Activated T-cell treated with anti-CD3 and anti-CD28 coated beads, Interleukin-2, amount 50 U/mL, for 4 hours (primary cell): Measurements from ENCODE around the gene METAP2. TPM values are rescaled to one million over a fixed set of nuclear protein-coding genes. Genes with fewer than 3 reads are reported as not detected.

Experiments used
- ATAC-seq, 2 donors: fragments of 200-7000 bp; cut with Tn5 transposase; one replicate each; pipeline ENCODE4 v1.10.0; 2021
- DNase-seq: peaks from one replicate; pipeline ENCODE4 v3.0.0-alpha.2; 2020
- H3K27me3 Mint-ChIP-seq: one replicate; pipeline ENCODE4 v1.8.0; 2021; ENCODE audit warnings: low read depth, mixed read lengths
- H3K36me3 Mint-ChIP-seq: one replicate; pipeline ENCODE4 v1.8.0; 2022; ENCODE audit warnings: mixed read lengths; ENCODE audit not compliant: insufficient read depth
- H3K4me1 Mint-ChIP-seq: one replicate; pipeline ENCODE4 v1.8.0; 2021; ENCODE audit warnings: low read depth, mixed read lengths
- H3K4me3 Mint-ChIP-seq: one replicate; pipeline ENCODE4 v1.8.0; 2021; ENCODE audit warnings: mild to moderate bottlenecking, moderate library complexity, mixed read lengths
- H3K9me3 Mint-ChIP-seq: one replicate; pipeline ENCODE4 v1.8.0; 2021; ENCODE audit warnings: mixed read lengths
- total RNA-seq, 3 donors: library from RNA; stranded (reverse); gene quantifications; one replicate each; pipeline ENCODE4 v1.2.1, GENCODE V29; 2021

Gene METAP2
- total RNA-seq, 3 donors from 2014 or later: 131 to 150 (median 147) TPM

- Mint-ChIP-seq H3K36me3 (no peaks in the 10 kb centered on the region), H3K4me1 (peaks cover 31% of the 10 kb centered on the region), H3K4me3 (no peak overlapping the region), H3K27me3 (peaks cover 10% of the 10 kb centered on the region), H3K9me3 (no peaks in the 10 kb centered on the region)
- no peak for ATAC-seq
- DNase-seq: no peak
Measured at GRCh38 chr12:95544756-95545155, 70.8 kb downstream of the METAP2 start.

GRCh38 chr12:95545303-95545702 is 71.4 kb downstream of the METAP2 start:
- peaks cover 31% of the 10 kb centered on the region for H3K4me1 Mint-ChIP-seq
- H3K4me3 Mint-ChIP-seq: no peak overlapping the region
- DNase-seq: no peak
- no peak for ATAC-seq
- H3K9me3 Mint-ChIP-seq: no peaks in the 10 kb centered on the region
- peaks cover 10% of the 10 kb centered on the region for H3K27me3 Mint-ChIP-seq
- H3K36me3 Mint-ChIP-seq: no peaks in the 10 kb centered on the region

- Mint-ChIP-seq H3K27me3 (peaks cover 10% of the 10 kb centered on the region), H3K9me3 (no peaks in the 10 kb centered on the region), H3K36me3 (no peaks in the 10 kb centered on the region), H3K4me1 (peaks cover 34% of the 10 kb centered on the region), H3K4me3 (no peak overlapping the region)
- ATAC-seq (no peak), DNase-seq (no peak)
Measured at GRCh38 chr12:95545731-95546490, 72.0 kb downstream of the METAP2 start.

- peaks cover 10% of the 10 kb centered on the region for H3K27me3 Mint-ChIP-seq
- peaks cover 39% of the 10 kb centered on the region for H3K4me1 Mint-ChIP-seq
- no peak for DNase-seq
- no peaks in the 10 kb centered on the region for H3K9me3 Mint-ChIP-seq
- no peak overlapping the region for H3K4me3 Mint-ChIP-seq
- no peak for ATAC-seq
- H3K36me3 Mint-ChIP-seq: no peaks in the 10 kb centered on the region
Measured at GRCh38 chr12:95546491-95546813, 72.5 kb downstream of the METAP2 start.

GRCh38 chr12:95547522-95548055 is 73.6 kb downstream of the METAP2 start:
- Mint-ChIP-seq H3K4me3 (peak overlapping the region; percentile 90), H3K27me3 (peaks cover 10% of the 10 kb centered on the region), H3K4me1 (peaks cover 48% of the 10 kb centered on the region), H3K9me3 (no peaks in the 10 kb centered on the region), H3K36me3 (no peaks in the 10 kb centered on the region)
- ATAC-seq: peak; percentile 17 to 30
- DNase-seq: no peak

GRCh38 chr12:95548056-95548538 is 74.1 kb downstream of the METAP2 start:
- H3K4me3 Mint-ChIP-seq: peak overlapping the region; percentile 90
- H3K4me1 Mint-ChIP-seq: peaks cover 51% of the 10 kb centered on the region
- H3K27me3 Mint-ChIP-seq: peaks cover 10% of the 10 kb centered on the region
- no peaks in the 10 kb centered on the region for H3K9me3 Mint-ChIP-seq
- DNase-seq (peak; percentile 18), ATAC-seq (peak; percentile 51 to 64)
- H3K36me3 Mint-ChIP-seq: no peaks in the 10 kb centered on the region

GRCh38 chr12:95548539-95549391 is 74.8 kb downstream of the METAP2 start:
- Mint-ChIP-seq H3K4me1 (peaks cover 56% of the 10 kb centered on the region), H3K27me3 (peaks cover 10% of the 10 kb centered on the region), H3K9me3 (no peaks in the 10 kb centered on the region), H3K36me3 (no peaks in the 10 kb centered on the region), H3K4me3 (peak overlapping the region; percentile 90)
- ATAC-seq: peak; percentile 83 to 86
- DNase-seq: peak; percentile 68

- peaks cover 10% of the 10 kb centered on the region for H3K27me3 Mint-ChIP-seq
- ATAC-seq (no peak), DNase-seq (no peak)
- no peaks in the 10 kb centered on the region for H3K9me3 Mint-ChIP-seq
- no peaks in the 10 kb centered on the region for H3K36me3 Mint-ChIP-seq
- H3K4me1 Mint-ChIP-seq: peaks cover 61% of the 10 kb centered on the region
- peak overlapping the region; percentile 90 for H3K4me3 Mint-ChIP-seq
Measured at GRCh38 chr12:95549392-95550084, 75.6 kb downstream of the METAP2 start.

- Mint-ChIP-seq H3K9me3 (no peaks in the 10 kb centered on the region), H3K4me3 (peak within 1 kb of the TSS; percentile 69), H3K27me3 (peaks cover 10% of the 10 kb centered on the region), H3K4me1 (peaks cover 57% of the 10 kb centered on the region), H3K36me3 (no peaks in the 10 kb centered on the region)
- no peak for ATAC-seq
- no peak for DNase-seq
Measured at GRCh38 chr12:95551305-95551704, 77.4 kb downstream of the METAP2 start, which contains the start of gene USP44. USP44 (minus strand) TSS chr12:95551476; CDS start chr12:95534256, 17,220 bp downstream.

- Mint-ChIP-seq H3K36me3 (no peaks in the 10 kb centered on the region), H3K9me3 (no peaks in the 10 kb centered on the region), H3K27me3 (peaks cover 10% of the 10 kb centered on the region), H3K4me3 (peak overlapping the region; percentile 69), H3K4me1 (peaks cover 52% of the 10 kb centered on the region)
- ATAC-seq: no peak
- DNase-seq: no peak
Measured at GRCh38 chr12:95551913-95552516, 78.1 kb downstream of the METAP2 start.

- Mint-ChIP-seq H3K4me1 (peaks cover 42% of the 10 kb centered on the region), H3K27me3 (peaks cover 4% of the 10 kb centered on the region), H3K4me3 (peak overlapping the region; percentile 69), H3K9me3 (no peaks in the 10 kb centered on the region), H3K36me3 (no peaks in the 10 kb centered on the region)
- DNase-seq: no peak
- ATAC-seq: no peak
Measured at GRCh38 chr12:95553197-95553943, 79.4 kb downstream of the METAP2 start.

- ATAC-seq: no peak
- H3K4me3 Mint-ChIP-seq: no peak overlapping the region
Measured at GRCh38 chr12:95554532-95555071, 80.7 kb downstream of the METAP2 start.

GRCh38 chr12:95557625-95558024 is 83.7 kb downstream of the METAP2 start:
- H3K4me1 Mint-ChIP-seq: peaks cover 16% of the 10 kb centered on the region
- no peaks in the 10 kb centered on the region for H3K9me3 Mint-ChIP-seq
- no peaks in the 10 kb centered on the region for H3K27me3 Mint-ChIP-seq

More at GRCh38 chr12:95554532-95555071, 80.7 kb downstream of the METAP2 start:
- Mint-ChIP-seq H3K36me3 (no peaks in the 10 kb centered on the region), H3K4me1 (peaks cover 35% of the 10 kb centered on the region), H3K27me3 (peaks cover 1% of the 10 kb centered on the region), H3K9me3 (no peaks in the 10 kb centered on the region)
- DNase-seq: no peak

More at GRCh38 chr12:95557625-95558024, 83.7 kb downstream of the METAP2 start:
- ATAC-seq (no peak), DNase-seq (no peak)
- Mint-ChIP-seq H3K36me3 (no peaks in the 10 kb centered on the region), H3K4me3 (no peak overlapping the region)
